Panc1 (cell line): ENCODE data around the gene WDHD1. TPM values are rescaled to one million over a fixed set of nuclear protein-coding genes. Genes with fewer than 3 reads are reported as not detected.

ENCODE experiments used
- ATAC-seq: fragments of 200-7000 bp; cut with Tn5 transposase; 2 replicates; pipeline ENCODE4 v1.9.1; 2020; ENCODE audit warnings: mild to moderate bottlenecking, moderate library complexity
- BruUV-seq: library from RNA; stranded (reverse); fragments of 400-500 nt; replicated peaks from 2 replicates; lab custom pipeline; 2021; lab: Mats Ljungman, UMichigan
- CTCF ChIA-PET: fragments of 300-600 bp; sonication (Branson Sonifier 250); formaldehyde crosslinking; loops from one replicate; lab custom pipeline; 2022; ENCODE audit warnings: antibody characterized with exemption; lab: Charles Lee
- POLR2A ChIA-PET: fragments of 300-600 bp; sonication (Branson Sonifier 250); formaldehyde crosslinking; loops from one replicate; lab custom pipeline; 2022; ENCODE audit warnings: antibody characterized with exemption; lab: Charles Lee
- DNase-seq: peaks from one replicate; pipeline ENCODE4 v3.0.0-alpha.2; 2010; ENCODE audit warnings: low read depth, low spot score
- H3K27ac ChIP-seq: 2 replicates; pipeline ENCODE4 v1.5.1; 2011; ENCODE audit warnings: mild to moderate bottlenecking, low read length, inconsistent platforms
- H3K27me3 ChIP-seq: fragments of 200-500 bp; sonication (Bioruptor generic); 2 replicates; pipeline ENCODE4 v1.6.0; 2014; ENCODE audit warnings: low read length, inconsistent platforms; ENCODE audit not compliant: control insufficient read depth, insufficient read depth
- H3K36me3 ChIP-seq: fragments of 200-500 bp; sonication (Bioruptor generic); 2 replicates; pipeline ENCODE4 v1.5.1; 2014; ENCODE audit warnings: inconsistent platforms, mild to moderate bottlenecking, low read length, moderate library complexity; ENCODE audit not compliant: control insufficient read depth, insufficient read depth
- H3K4me1 ChIP-seq: 2 replicates; pipeline ENCODE4 v1.5.1; 2011; ENCODE audit warnings: inconsistent platforms, mild to moderate bottlenecking, low read length, moderate library complexity; ENCODE audit not compliant: control insufficient read depth, insufficient read depth
- H3K4me3 ChIP-seq, 2 experiments: 2 replicates each; pipeline ENCODE4 v1.5.1; 2011 to 2012; ENCODE audit warnings: low read depth in 2 of 2, low read length in 2 of 2, mild to moderate bottlenecking in 2 of 2, inconsistent platforms in 1 of 2, moderate library complexity in 1 of 2
- H3K9me3 ChIP-seq: fragments of 200-500 bp; sonication (Bioruptor generic); 2 replicates; pipeline ENCODE4 v1.5.1; 2014; ENCODE audit warnings: low read depth, mild to moderate bottlenecking, inconsistent platforms, low read length, moderate library complexity; ENCODE audit not compliant: control insufficient read depth, insufficient read depth
- CTCF ChIP-seq: fragments of 450-650 bp; IDR thresholded peaks from 2 replicates; pipeline ENCODE4 v1.5.1; 2017; ENCODE audit warnings: mild to moderate bottlenecking
- POLR2AphosphoS5 ChIP-seq: IDR thresholded peaks from 2 replicates; pipeline ENCODE4 v1.6.1; 2012; ENCODE audit warnings: mild to moderate bottlenecking, low read depth, low read length, moderate library complexity
- REST ChIP-seq, 2 experiments: IDR thresholded peaks; 2 replicates each; pipeline ENCODE4 v1.6.1; 2011 to 2012; ENCODE audit warnings: low read depth in 2 of 2, control low read depth in 1 of 2, low read length in 1 of 2, mild to moderate bottlenecking in 1 of 2, moderate library complexity in 1 of 2; ENCODE audit not compliant: insufficient read depth in 1 of 2
- SIN3A ChIP-seq: IDR thresholded peaks from 2 replicates; pipeline ENCODE4 v1.6.1; 2012; ENCODE audit warnings: low read depth, mild to moderate bottlenecking, low read length, moderate library complexity, borderline replicate concordance; ENCODE audit not compliant: insufficient read depth
- TCF7L2 ChIP-seq: IDR thresholded peaks from 2 replicates; pipeline ENCODE4 v1.6.1; 2011; ENCODE audit warnings: mild to moderate bottlenecking, low read depth, low read length, inconsistent platforms
- in situ Hi-C: cut with HindIII; loops from 2 replicates; pipeline ENCODE4 v1.10.0; 2016; ENCODE audit warnings: low sequenced_read_pairs, low pct_unique_long_range_greater_than_20kb
- intact Hi-C: fragments of 100-400 bp; cut with micrococcal nuclease; formaldehyde crosslinking; loops from one replicate; pipeline ENCODE4 v1.10.0; 2022; ENCODE audit not compliant: unreplicated experiment
- total RNA-seq: library from RNA; stranded (reverse); gene quantifications from one replicate; pipeline ENCODE4 v1.2.1, GENCODE V29; 2021; ENCODE audit not compliant: unreplicated experiment

Gene WDHD1
- total RNA-seq, 1 experiment from 2014 or later: 21.7 TPM

GRCh38 chr14:55074662-55075061 is 47.8 kb upstream of the WDHD1 start:
- intact Hi-C loops (no loop called here), in situ Hi-C loops (no loop called here)
- Histone ChIP-seq H3K9me3 (no peaks in the 10 kb centered on the region), H3K36me3 (no peaks in the 10 kb centered on the region), H3K4me1 (no peaks in the 10 kb centered on the region), H3K27me3 (no peaks in the 10 kb centered on the region), H3K27ac (no peak overlapping the region), H3K4me3 (no peak overlapping the region)
- ChIA-PET POLR2A (no interaction called here), CTCF (no interaction called here)
- no TSS peak for BruUV-seq
- TF ChIP-seq REST (IDR thresholded peaks at IDR 0.05; ENCODE audit: insufficient read depth in 1 of 2, low read depth in 2 of 2, low read length in 1 of 2) (no peak), TCF7L2 (no peak), SIN3A (no peak), CTCF (no peak), POLR2AphosphoS5 (no peak)
- no peak for DNase-seq
- ATAC-seq: 0 out of 2 replicates have a peak, but pooled peaks have one; percentile 53

- no peak overlapping the region for H3K4me3 ChIP-seq
- no peaks in the 10 kb centered on the region for H3K9me3 ChIP-seq
- no peaks in the 10 kb centered on the region for H3K4me1 ChIP-seq
- intact Hi-C loops (no loop called here), in situ Hi-C loops (no loop called here)
- CTCF ChIA-PET: no interaction called here
- POLR2A ChIA-PET: no interaction called here
- no peak overlapping the region for H3K27ac ChIP-seq
- TF ChIP-seq CTCF (no peak), REST (IDR thresholded peaks at IDR 0.05; ENCODE audit: insufficient read depth in 1 of 2, low read depth in 2 of 2, low read length in 1 of 2) (no peak), POLR2AphosphoS5 (no peak), SIN3A (no peak), TCF7L2 (no peak)
- no TSS peak for BruUV-seq
- no peaks in the 10 kb centered on the region for H3K27me3 ChIP-seq
- DNase-seq (no peak), ATAC-seq (no peak)
- no peaks in the 10 kb centered on the region for H3K36me3 ChIP-seq
Measured at GRCh38 chr14:55073856-55074255, 47.0 kb upstream of the WDHD1 start.
